Measurements from ENCODE around the gene CACNA2D3.

Gene CACNA2D3

GRCh38 chr3:54706738-54707137, 584.4 kb downstream of the CACNA2D3 start:
- DNase-seq (ENCODE audit: low read depth in 1 of 2, low spot score in 1 of 2), result no peak
- in situ Hi-C loops (cut with HindIII; ENCODE audit: low pct_unique_long_range_greater_than_20kb, low sequenced_read_pairs), result no loop called here
- no peak for TF ChIP-seq JUND (IDR thresholded peaks at IDR 0.05; ENCODE audit: low read depth)

GRCh38 chr3:54709785-54710184, 587.4 kb downstream of the CACNA2D3 start:
- TF ChIP-seq JUND (IDR thresholded peaks at IDR 0.05; ENCODE audit: low read depth), result no peak
- DNase-seq (ENCODE audit: low read depth in 1 of 2, low spot score in 1 of 2), result no peak
- in situ Hi-C loops (cut with HindIII; ENCODE audit: low pct_unique_long_range_greater_than_20kb, low sequenced_read_pairs), result no loop called here

- no peak for TF ChIP-seq JUND (IDR thresholded peaks at IDR 0.05; ENCODE audit: low read depth)
- no peak for DNase-seq (ENCODE audit: low read depth in 1 of 2, low spot score in 1 of 2)
- in situ Hi-C loops (cut with HindIII; ENCODE audit: low pct_unique_long_range_greater_than_20kb, low sequenced_read_pairs), result no loop called here
These were observed 588.6 kb downstream of the CACNA2D3 start for GRCh38 chr3:54710954-54711353.

GRCh38 chr3:54712539-54712938, 590.2 kb downstream of the CACNA2D3 start:
- in situ Hi-C loops (cut with HindIII; ENCODE audit: low pct_unique_long_range_greater_than_20kb, low sequenced_read_pairs), result no loop called here

GRCh38 chr3:54713031-54713430, 590.7 kb downstream of the CACNA2D3 start:
- in situ Hi-C loops (cut with HindIII; ENCODE audit: low pct_unique_long_range_greater_than_20kb, low sequenced_read_pairs), result no loop called here
- no peak for TF ChIP-seq JUND (IDR thresholded peaks at IDR 0.05; ENCODE audit: low read depth)
- DNase-seq (ENCODE audit: low read depth in 1 of 2, low spot score in 1 of 2), result no peak

More at GRCh38 chr3:54712539-54712938, 590.2 kb downstream of the CACNA2D3 start:
- DNase-seq (ENCODE audit: low read depth in 1 of 2, low spot score in 1 of 2), result no peak
- no peak for TF ChIP-seq JUND (IDR thresholded peaks at IDR 0.05; ENCODE audit: low read depth)

- no peak for TF ChIP-seq JUND (IDR thresholded peaks at IDR 0.05; ENCODE audit: low read depth)
- DNase-seq (ENCODE audit: low read depth in 1 of 2, low spot score in 1 of 2), result no peak
- in situ Hi-C loops (cut with HindIII; ENCODE audit: low pct_unique_long_range_greater_than_20kb, low sequenced_read_pairs), result no loop called here
These were observed 591.1 kb downstream of the CACNA2D3 start for GRCh38 chr3:54713455-54713854.

GRCh38 chr3:54714035-54714434, 591.7 kb downstream of the CACNA2D3 start:
- no peak for TF ChIP-seq JUND (IDR thresholded peaks at IDR 0.05; ENCODE audit: low read depth)
- in situ Hi-C loops (cut with HindIII; ENCODE audit: low pct_unique_long_range_greater_than_20kb, low sequenced_read_pairs), result no loop called here
- DNase-seq (ENCODE audit: low read depth in 1 of 2, low spot score in 1 of 2), result no peak

- no peak for TF ChIP-seq JUND (IDR thresholded peaks at IDR 0.05; ENCODE audit: low read depth)
- DNase-seq (ENCODE audit: low read depth in 1 of 2, low spot score in 1 of 2), result no peak
- in situ Hi-C loops (cut with HindIII; ENCODE audit: low pct_unique_long_range_greater_than_20kb, low sequenced_read_pairs), result no loop called here
These were observed 595.2 kb downstream of the CACNA2D3 start for GRCh38 chr3:54717506-54717905.

- TF ChIP-seq JUND (IDR thresholded peaks at IDR 0.05; ENCODE audit: low read depth), result no peak
- DNase-seq (ENCODE audit: low read depth in 1 of 2, low spot score in 1 of 2), result no peak
- in situ Hi-C loops (cut with HindIII; ENCODE audit: low pct_unique_long_range_greater_than_20kb, low sequenced_read_pairs), result no loop called here
These were observed 597.6 kb downstream of the CACNA2D3 start for GRCh38 chr3:54719914-54720313.

GRCh38 chr3:54720604-54721003, 598.3 kb downstream of the CACNA2D3 start:
- DNase-seq (ENCODE audit: low read depth in 1 of 2, low spot score in 1 of 2), result no peak
- no peak for TF ChIP-seq JUND (IDR thresholded peaks at IDR 0.05; ENCODE audit: low read depth)
- in situ Hi-C loops (cut with HindIII; ENCODE audit: low pct_unique_long_range_greater_than_20kb, low sequenced_read_pairs), result no loop called here

- in situ Hi-C loops (cut with HindIII; ENCODE audit: low pct_unique_long_range_greater_than_20kb, low sequenced_read_pairs), result no loop called here
- no peak for TF ChIP-seq JUND (IDR thresholded peaks at IDR 0.05; ENCODE audit: low read depth)
- DNase-seq (ENCODE audit: low read depth in 1 of 2, low spot score in 1 of 2), result no peak
These were observed 609.5 kb downstream of the CACNA2D3 start for GRCh38 chr3:54731732-54732445.

GRCh38 chr3:54733106-54734006, 611.0 kb downstream of the CACNA2D3 start:
- in situ Hi-C loops (cut with HindIII; ENCODE audit: low pct_unique_long_range_greater_than_20kb, low sequenced_read_pairs), result no loop called here

GRCh38 chr3:54736459-54736858, 614.1 kb downstream of the CACNA2D3 start:
- DNase-seq (ENCODE audit: low read depth in 1 of 2, low spot score in 1 of 2), result no peak
- no peak for TF ChIP-seq JUND (IDR thresholded peaks at IDR 0.05; ENCODE audit: low read depth)
- in situ Hi-C loops (cut with HindIII; ENCODE audit: low pct_unique_long_range_greater_than_20kb, low sequenced_read_pairs), result no loop called here

More at GRCh38 chr3:54733106-54734006, 611.0 kb downstream of the CACNA2D3 start:
- no peak for DNase-seq (ENCODE audit: low read depth in 1 of 2, low spot score in 1 of 2)
- no peak for TF ChIP-seq JUND (IDR thresholded peaks at IDR 0.05; ENCODE audit: low read depth)

Measured in T47D (cell line).